ENCODE data around the gene YJEFN3. TPM values are rescaled to one million over a fixed set of nuclear protein-coding genes. Genes with fewer than 3 reads are reported as not detected.

Gene YJEFN3
- total RNA-seq, 2 experiments from 2014 or later, result 6.9 to 8.2 TPM

Other genes with a start within 250 kb of the YJEFN3 start
- gene SUGP1, start 208.4 kb upstream of the YJEFN3 start, total RNA-seq, result 10 to 100 TPM; 39.2 to 44.0 TPM
- gene MAU2, start 208.1 kb upstream of the YJEFN3 start, total RNA-seq, result 10 to 100 TPM; 38.6 to 40.9 TPM
- 100 to 1,000 TPM; 114 TPM for gene GATAD2A, start 123.2 kb upstream of the YJEFN3 start, total RNA-seq
- 1 to 10 TPM; 3.1 to 4.7 TPM for gene TSSK6, start 13.4 kb upstream of the YJEFN3 start, total RNA-seq
- gene NDUFA13, start 12.7 kb upstream of the YJEFN3 start, total RNA-seq, result 100 to 1,000 TPM; 365 to 374 TPM
- gene CILP2, start 9.4 kb downstream of the YJEFN3 start, total RNA-seq, result under 1 TPM; 0.44 to 0.50 TPM
- 10 to 100 TPM; 44.9 to 45.7 TPM for gene PBX4, start 89.8 kb downstream of the YJEFN3 start, total RNA-seq
- 10 to 100 TPM; 32.5 to 33.1 TPM for gene LPAR2, start 99.3 kb downstream of the YJEFN3 start, total RNA-seq
- gene GMIP, start 114.7 kb downstream of the YJEFN3 start, total RNA-seq, result 10 to 100 TPM; 78.6 to 79.4 TPM
- 10 to 100 TPM; 66.6 to 69.2 TPM for gene ATP13A1, start 134.8 kb downstream of the YJEFN3 start, total RNA-seq
- 10 to 100 TPM; 76.0 to 77.0 TPM for gene ZNF101, start 139.9 kb downstream of the YJEFN3 start, total RNA-seq
- 1 to 10 TPM; 6.8 to 7.9 TPM for gene ZNF14, start 204.2 kb downstream of the YJEFN3 start, total RNA-seq

Data from activated CD4-positive, alpha-beta memory T cell treated with anti-CD3 and anti-CD28 coated beads for 36 hours (primary cell).